HG03575 (cell line): ENCODE results near the gene ZAP70.
A peak's percentile ranks its signal among the peaks of the same experiment; 100 is the strongest.
"Not testable (repeated sequence)": the region's sequence is repeated elsewhere in the genome, so short reads cannot be mapped to it uniquely, and the experiment has no call there.

Experiments
- ATAC-seq: cut with Tn5 transposase; IDR thresholded peaks from one replicate; pipeline ENCODE4 v1.9.1; 2021; ENCODE audit not compliant: unreplicated experiment, insufficient number of reproducible peaks, low FRiP score; ENCODE audit errors: extremely low read depth

The ZAP70 gene

DNA sequence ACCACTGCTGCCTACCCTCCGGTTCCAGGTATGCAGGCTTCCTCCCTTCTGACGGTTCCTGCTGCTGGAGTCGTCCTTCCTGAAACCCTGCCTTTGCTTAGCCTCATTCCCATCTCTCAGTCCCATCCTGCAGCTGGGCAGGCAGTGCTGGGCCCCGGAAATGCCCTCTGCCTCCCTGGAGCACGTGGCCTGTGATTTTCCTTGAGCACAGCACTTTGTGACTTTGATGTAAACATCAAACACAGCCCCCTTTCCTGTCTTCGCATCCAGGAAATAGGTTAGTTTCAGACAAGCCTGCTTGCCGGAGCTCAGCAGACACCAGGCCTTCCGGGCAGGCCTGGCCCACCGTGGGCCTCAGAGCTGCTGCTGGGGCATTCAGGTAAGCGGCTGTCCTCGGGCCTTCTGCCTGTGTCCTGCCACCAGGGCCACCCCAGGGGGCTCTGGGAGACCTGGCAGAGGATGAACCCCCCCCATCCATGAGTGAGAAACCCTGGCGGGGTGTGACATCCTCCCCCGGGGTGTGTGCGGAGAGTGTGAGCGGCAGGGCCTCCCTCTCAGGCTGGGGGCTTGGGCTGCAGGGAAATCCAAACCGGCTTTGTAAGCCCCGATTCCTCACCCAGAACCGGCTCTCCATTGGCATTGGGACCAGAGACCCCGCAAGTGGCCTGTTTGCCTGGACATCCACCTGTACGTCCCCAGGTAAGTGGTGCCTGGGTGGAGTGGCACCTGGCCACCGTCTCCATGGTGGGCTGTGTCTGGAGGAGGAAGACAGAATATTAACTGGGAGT lies at the start of gene ZAP70:
Gene ZAP70 (plus strand): TSS at position 281 of the 788 bp plus-strand sequence. CDS start 10,461 bp downstream, outside the sequence.
- ATAC-seq, result no peak

DNA sequence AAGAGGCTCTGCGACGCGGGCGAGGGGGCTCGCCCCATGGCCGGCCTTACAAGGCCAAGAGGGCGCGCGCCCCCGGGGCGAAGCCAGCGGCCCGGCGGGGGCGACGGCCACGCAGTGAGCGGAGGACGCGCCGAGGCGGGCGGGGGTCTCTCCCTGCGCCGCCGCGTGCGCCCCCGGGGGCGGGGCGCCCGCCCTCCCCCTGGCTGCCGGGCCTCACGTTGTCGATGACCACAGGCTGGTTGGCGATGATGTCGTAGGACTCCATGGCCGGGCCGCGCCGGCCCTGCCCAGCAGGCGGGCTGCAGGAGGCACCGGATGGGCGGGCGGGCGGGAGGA lies 49.8 kb upstream of the ZAP70 start:
- no peak for ATAC-seq

DNA sequence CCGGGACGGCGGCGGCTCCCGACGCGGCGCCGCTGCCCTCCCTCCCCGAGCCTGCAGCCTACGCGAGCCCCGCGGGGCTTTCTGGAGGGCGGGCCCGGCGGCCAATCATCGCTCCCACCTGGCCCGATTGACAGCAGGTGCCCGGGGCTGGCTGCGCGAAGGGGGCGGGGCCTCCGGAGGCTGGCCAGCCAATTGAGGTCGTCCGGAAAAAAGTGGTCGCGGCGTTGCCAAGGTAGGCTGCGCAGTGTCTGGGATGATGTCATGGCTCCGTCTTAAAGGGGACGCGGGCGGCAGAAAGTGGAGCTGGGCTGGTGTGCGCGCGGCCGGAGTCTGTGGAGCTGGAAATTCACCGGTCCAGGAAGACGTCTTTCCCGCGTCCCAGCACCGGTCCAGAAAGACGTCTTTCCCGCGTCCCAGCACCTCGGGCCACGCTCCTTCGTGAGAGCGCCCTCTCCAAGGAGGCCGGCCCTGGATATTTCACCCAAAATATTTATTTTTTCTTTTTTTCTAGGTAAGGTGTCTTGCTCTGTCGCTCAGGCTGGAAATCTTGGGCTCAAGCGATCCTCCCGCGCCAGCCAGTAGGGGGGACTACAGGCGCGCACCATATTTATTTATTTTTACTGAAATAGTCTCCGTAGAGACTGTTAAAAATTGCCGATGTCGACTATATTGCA lies 49.3 kb upstream of the ZAP70 start, which contains the start of gene ACTR1B:
Gene ACTR1B (minus strand): TSS at position 83 of the 674 bp plus-strand sequence. CDS start 154 bp downstream, outside the sequence.
- peak; percentile 80 for ATAC-seq

DNA sequence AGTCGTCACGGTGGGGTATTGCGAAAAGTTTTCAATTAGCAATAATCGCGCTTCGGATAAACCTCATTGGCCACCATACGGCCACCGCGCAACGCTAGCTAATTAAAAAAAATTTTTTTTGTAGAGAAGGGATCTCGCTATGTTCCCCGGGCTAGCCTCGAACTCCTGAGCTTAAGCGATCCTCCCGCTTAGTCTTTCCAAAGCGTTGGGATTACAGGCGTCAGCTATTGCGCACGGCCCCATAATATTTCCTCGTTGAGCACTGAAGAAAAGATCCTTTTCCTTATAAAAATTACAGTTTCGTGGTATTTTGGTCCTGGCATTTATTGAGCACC lies 48.8 kb upstream of the ZAP70 start:
- no peak for ATAC-seq

- no peak for ATAC-seq
These were observed 43.9 kb upstream of the ZAP70 start, which contains the start of gene C2orf92 for GRCh38 chr2:97669448-97669847. Gene C2orf92, plus strand, starts transcription at chr2:97669713. Its CDS starts 76 bp downstream, at chr2:97669789.

GRCh38 chr2:97670471-97670870 lies 42.9 kb upstream of the ZAP70 start:
- ATAC-seq, result no peak

- no peak for ATAC-seq
These were observed 41.9 kb upstream of the ZAP70 start for GRCh38 chr2:97671526-97671925.

DNA sequence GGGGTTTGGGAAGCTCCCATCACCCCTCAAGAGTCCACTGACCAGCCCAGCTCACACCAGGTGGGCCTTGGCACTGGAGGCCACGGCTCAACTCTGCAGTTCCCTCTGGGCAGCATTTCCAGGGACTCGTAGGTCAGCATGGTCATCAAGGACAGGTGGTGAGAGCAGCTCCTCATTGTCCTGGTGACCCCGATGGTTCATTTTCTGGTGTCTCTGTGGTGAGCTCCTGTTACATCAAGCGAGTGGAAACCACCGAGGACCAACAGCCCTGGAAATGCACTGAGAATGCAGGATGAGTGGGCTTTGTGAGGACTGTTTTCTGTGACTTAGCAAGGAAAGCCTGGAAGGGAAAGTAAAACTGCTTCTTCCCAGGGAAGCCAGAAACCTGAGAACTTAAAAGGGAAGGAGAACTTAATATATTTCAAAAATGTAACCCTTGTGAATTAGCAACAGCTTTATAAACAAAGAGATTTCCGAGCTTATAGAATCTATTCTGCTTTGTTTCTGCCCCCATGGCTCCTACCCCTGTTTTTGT lies 40.7 kb upstream of the ZAP70 start:
- ATAC-seq, result not testable (repeated sequence)

- ATAC-seq, result no peak
These were observed 40.0 kb upstream of the ZAP70 start for GRCh38 chr2:97673182-97673914.

DNA sequence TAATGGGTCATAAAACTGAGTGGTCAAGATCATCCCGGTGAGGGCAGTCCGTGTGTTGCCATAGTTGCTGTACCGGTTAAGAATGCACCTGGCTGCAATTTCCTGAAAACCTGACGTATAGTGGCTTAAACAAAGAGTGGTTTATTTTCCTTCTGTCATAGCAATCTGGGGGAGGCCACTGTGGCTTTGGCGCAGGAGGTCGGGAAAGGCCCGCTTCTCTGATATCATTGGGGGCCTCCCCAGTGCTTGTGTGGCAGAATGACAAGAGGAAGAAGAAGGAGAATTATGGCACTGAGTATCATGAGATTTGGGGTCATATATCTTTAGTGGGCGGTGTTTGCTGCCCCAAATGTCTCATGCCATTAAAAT lies 39.5 kb upstream of the ZAP70 start:
- ATAC-seq, result no peak

GRCh38 chr2:97675430-97676113 lies 37.8 kb upstream of the ZAP70 start:
- ATAC-seq, result no peak

GRCh38 chr2:97676620-97677019 lies 36.8 kb upstream of the ZAP70 start:
- no peak for ATAC-seq

- ATAC-seq, result no peak
These were observed 35.9 kb upstream of the ZAP70 start for GRCh38 chr2:97677480-97677879.

DNA sequence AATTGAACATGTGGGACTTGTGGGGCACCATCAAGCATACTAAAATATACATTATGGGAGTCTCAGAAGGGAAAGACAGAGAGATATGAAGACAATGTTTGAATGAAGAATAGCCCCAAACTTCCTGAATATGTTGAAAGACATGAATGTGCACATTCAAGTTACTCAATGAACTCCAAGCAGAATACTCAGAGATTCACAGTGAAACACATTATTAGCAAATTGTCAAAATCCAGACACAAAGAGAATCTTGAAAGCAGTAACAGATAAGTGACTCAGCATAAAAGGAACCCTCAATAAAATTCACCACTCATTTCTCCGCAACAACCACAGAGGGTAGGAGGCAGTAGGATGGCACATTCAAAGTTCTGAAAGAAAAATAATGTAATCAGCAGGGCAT lies 35.1 kb upstream of the ZAP70 start:
- ATAC-seq, result no peak

GRCh38 chr2:97687235-97687634 lies 26.1 kb upstream of the ZAP70 start:
- ATAC-seq, result not testable (repeated sequence)

DNA sequence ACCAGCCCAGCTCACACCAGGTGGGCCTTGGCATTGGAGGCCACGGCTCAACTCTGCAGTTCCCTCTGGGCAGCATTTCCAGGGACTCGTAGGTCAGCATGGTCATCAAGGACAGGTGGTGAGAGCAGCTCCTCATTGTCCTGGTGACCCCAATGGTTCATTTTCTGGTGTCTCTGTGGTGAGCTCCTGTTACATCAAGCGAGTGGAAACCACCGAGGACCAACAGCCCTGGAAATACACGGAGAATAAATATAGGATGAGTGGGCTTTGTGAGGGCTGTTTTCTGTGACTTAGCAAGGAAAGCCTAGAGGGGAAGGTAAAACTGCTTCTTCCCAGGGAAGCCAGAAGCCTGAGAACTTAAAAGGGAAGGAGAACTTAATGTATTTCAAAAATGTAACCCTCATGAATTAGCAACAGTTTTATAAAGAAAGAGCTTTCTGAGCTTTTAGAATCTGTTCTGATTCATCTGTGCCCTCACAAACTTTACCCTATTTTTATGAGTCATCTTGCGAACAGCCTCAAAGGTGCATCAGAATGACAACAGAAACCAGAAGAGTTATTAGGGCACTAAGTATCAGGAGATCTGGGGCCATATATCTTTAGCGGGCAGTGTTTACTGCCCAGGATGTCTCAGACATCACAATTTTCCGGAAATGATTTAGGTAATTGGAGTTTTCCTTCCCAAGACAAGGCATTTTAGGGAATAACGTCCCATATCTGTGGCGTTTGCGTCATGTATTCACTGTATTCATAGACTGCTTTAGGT lies 25.1 kb upstream of the ZAP70 start:
- no peak for ATAC-seq

DNA sequence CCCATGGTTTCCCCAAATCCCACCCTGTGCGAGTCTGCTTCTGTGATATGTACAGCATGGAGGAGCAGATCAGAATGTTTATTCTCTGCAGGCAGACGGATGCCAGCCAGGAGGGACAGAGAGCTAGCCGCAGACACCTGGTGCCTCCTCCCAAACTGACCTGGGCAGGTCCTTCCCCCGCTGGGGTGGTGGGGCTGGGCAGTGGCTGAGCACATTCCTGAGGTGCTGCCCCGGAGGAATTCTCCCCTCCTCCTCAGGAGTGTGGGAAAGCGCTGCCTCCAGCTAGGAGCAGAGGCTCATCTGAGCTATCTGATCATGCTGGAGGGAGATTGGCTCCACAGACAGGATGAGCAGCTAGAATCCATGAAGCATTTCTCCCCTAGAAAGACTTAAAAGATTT lies 22.2 kb upstream of the ZAP70 start:
- ATAC-seq, result no peak

DNA sequence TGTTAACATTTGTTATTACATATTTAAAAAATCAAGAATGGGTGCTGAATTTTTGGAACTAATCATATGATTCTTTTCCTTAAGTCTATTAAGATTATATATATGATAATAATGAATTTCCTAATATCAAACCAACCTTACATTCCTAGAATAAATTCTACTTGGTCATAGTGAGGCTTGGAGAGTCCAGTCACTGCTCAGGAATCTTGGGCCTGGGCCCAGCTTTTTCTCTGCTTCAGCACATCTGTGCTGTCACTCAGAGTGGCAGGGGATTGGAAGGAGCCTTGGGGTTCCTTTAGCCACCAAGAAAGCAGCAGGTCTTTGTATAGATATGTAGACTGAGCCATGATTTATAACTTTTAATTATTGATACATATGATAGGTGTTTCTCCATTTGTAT lies 19.9 kb upstream of the ZAP70 start:
- ATAC-seq, result no peak
